KMS-11 (cell line): ENCODE results near the gene CRYBG2.
"Not testable (repeated sequence)": the region's sequence is repeated elsewhere in the genome, so short reads cannot be mapped to it uniquely, and the experiment has no call there.

Source experiments
- H2AFZ ChIP-seq: fragments of 200-600 bp; sonication (generic); 2 replicates; pipeline ENCODE4 v1.6.1; 2016; ENCODE audit warnings: antibody characterized with exemption, mixed run types, low read depth
- H3K27ac ChIP-seq: fragments of 200-600 bp; sonication (generic); 2 replicates; pipeline ENCODE4 v1.6.1; 2016; ENCODE audit warnings: mild to moderate bottlenecking, mixed run types
- H3K27me3 ChIP-seq: fragments of 200-600 bp; sonication (generic); 2 replicates; pipeline ENCODE4 v1.6.1; 2017; ENCODE audit warnings: mild to moderate bottlenecking, low read depth, mixed run types, moderate library complexity; ENCODE audit not compliant: insufficient read depth
- H3K36me3 ChIP-seq: fragments of 200-600 bp; sonication (generic); 2 replicates; pipeline ENCODE4 v1.6.1; 2017; ENCODE audit warnings: mild to moderate bottlenecking, mixed run types; ENCODE audit not compliant: insufficient read depth
- H3K4me1 ChIP-seq: fragments of 200-600 bp; sonication (generic); 2 replicates; pipeline ENCODE4 v1.6.1; 2016; ENCODE audit warnings: mild to moderate bottlenecking, low read depth, mixed run types; ENCODE audit not compliant: poor library complexity, severe bottlenecking
- H3K4me2 ChIP-seq: fragments of 200-600 bp; sonication (generic); 2 replicates; pipeline ENCODE4 v1.7.0; 2016; ENCODE audit warnings: mild to moderate bottlenecking, mixed run types
- H3K4me3 ChIP-seq: fragments of 200-600 bp; sonication (generic); IDR thresholded peaks from 2 replicates; pipeline ENCODE4 v1.6.1; 2017; ENCODE audit warnings: low read depth, low read length, mixed read lengths; ENCODE audit not compliant: insufficient read depth
- H3K79me2 ChIP-seq: fragments of 200-600 bp; sonication (generic); 2 replicates; pipeline ENCODE4 v1.6.1; 2016; ENCODE audit warnings: low read depth, mixed run types; ENCODE audit not compliant: insufficient read depth
- H3K9ac ChIP-seq: fragments of 200-600 bp; sonication (generic); 2 replicates; pipeline ENCODE4 v1.6.1; 2016; ENCODE audit warnings: mild to moderate bottlenecking, mixed run types
- H4K20me1 ChIP-seq: fragments of 200-600 bp; sonication (generic); 2 replicates; pipeline ENCODE4 v1.6.1; 2016; ENCODE audit warnings: mild to moderate bottlenecking, mixed run types; ENCODE audit not compliant: insufficient read depth
- TF ChIP-seq, protein P1 (sequence below): fragments of 200-600 bp; sonication (generic); conservative IDR thresholded peaks from 2 replicates; pipeline ENCODE4 v1.6.1; 2017; ENCODE audit warnings: low read depth, mild to moderate bottlenecking, antibody characterized with exemption, low read length, moderate library complexity, mixed read lengths

CRYBG2 gene

DNA sequence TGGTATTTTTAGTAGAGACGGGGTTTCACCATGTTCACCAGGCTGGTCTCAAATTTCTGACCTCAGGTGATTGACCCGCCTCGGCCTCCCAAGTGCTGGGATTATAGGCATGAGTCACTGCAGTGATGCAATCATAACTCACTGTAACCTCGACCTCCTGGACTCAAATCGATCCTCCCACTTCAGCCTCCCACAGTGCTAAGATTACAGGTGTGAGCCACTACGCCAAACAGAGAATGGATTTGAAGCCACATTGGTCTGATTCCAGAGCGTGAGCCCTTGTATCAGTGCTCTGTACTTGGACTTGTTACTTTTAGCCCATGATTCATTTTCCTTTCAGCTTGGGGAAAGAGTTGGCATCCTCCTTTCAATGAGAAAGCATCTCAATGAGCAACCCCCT is 33.5 kb upstream of the CRYBG2 start:
- Histone ChIP-seq H3K79me2 (no peaks in the 10 kb centered on the region), H3K36me3 (no peaks in the 10 kb centered on the region), H3K4me1 (no peaks in the 10 kb centered on the region), H3K4me2 (no peak overlapping the region), H4K20me1 (no peaks in the 10 kb centered on the region), H3K27me3 (no peaks in the 10 kb centered on the region), H2AFZ (no peak overlapping the region), H3K4me3 (no peak overlapping the region), H3K27ac (no peak overlapping the region), H3K9ac (no peak overlapping the region)
- TF ChIP-seq, protein P1, sequence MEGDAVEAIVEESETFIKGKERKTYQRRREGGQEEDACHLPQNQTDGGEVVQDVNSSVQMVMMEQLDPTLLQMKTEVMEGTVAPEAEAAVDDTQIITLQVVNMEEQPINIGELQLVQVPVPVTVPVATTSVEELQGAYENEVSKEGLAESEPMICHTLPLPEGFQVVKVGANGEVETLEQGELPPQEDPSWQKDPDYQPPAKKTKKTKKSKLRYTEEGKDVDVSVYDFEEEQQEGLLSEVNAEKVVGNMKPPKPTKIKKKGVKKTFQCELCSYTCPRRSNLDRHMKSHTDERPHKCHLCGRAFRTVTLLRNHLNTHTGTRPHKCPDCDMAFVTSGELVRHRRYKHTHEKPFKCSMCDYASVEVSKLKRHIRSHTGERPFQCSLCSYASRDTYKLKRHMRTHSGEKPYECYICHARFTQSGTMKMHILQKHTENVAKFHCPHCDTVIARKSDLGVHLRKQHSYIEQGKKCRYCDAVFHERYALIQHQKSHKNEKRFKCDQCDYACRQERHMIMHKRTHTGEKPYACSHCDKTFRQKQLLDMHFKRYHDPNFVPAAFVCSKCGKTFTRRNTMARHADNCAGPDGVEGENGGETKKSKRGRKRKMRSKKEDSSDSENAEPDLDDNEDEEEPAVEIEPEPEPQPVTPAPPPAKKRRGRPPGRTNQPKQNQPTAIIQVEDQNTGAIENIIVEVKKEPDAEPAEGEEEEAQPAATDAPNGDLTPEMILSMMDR: no peak

DNA sequence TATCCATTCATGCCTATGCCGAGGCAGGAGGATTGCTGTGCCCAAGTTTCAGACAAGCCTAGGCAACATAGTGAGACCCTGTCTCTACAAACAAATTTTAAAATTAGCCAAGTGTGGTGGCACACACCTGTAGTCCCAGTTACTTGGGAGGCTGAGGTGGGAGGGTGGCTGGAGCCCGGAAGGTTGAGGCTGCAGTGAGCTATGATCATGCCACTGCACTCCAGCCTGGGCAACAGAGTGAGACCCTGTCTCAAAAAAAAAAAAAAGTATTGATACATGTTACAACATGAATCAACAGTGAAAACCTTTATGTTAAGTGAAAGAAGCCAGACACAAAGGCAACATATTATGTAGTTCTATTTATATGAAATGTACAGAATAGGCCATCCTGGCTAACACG is 31.1 kb upstream of the CRYBG2 start:
- H3K4me2 ChIP-seq, H4K20me1 ChIP-seq, H3K4me1 ChIP-seq, H3K27ac ChIP-seq, H3K79me2 ChIP-seq, H3K27me3 ChIP-seq, H3K9ac ChIP-seq, H3K4me3 ChIP-seq, H3K36me3 ChIP-seq, H2AFZ ChIP-seq: not testable (repeated sequence)

DNA sequence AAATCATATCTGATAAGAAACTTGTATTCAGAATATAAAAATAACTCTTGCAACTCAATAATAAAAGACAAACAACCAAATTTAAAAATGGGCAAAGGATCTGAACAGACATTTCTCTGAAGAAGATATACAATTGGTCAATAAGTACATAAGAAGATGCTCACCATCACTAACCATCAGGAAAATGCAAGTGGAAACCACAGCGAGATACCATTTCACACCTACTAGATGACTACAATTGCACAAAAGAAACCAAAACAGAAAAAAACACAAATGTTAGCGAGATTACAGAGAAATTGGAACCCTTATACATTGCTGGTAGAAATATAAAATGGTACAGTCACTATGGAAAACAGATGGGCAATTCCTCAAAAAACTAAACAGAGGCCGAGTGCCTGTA is 30.1 kb upstream of the CRYBG2 start:
- no peak overlapping the region for H3K4me2 ChIP-seq
- H3K4me3 ChIP-seq: no peak overlapping the region
- H3K27me3 ChIP-seq: no peaks in the 10 kb centered on the region
- H3K9ac ChIP-seq: no peak overlapping the region
- H3K36me3 ChIP-seq: no peaks in the 10 kb centered on the region
- H3K27ac ChIP-seq: no peak overlapping the region
- H3K79me2 ChIP-seq: no peaks in the 10 kb centered on the region
- no peaks in the 10 kb centered on the region for H4K20me1 ChIP-seq
- TF ChIP-seq, protein P1: no peak
- no peaks in the 10 kb centered on the region for H3K4me1 ChIP-seq
- H2AFZ ChIP-seq: no peak overlapping the region

DNA sequence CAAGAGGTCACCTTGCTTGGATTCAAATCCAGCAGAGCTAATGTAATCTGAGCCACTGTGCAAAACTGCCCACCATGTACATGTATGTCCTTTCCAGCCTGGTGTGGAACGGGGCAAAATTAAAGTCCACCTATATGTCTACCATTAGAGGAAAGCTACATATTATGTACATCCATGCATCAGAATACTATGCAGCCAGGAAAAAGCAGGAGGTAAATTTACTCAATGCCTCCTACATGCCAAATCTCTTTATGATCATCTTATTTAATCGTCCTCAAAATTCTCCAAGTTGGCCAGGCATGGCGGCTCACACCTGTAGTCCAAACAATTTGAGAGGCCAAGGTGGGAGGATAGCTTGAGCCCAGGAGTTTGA is 24.9 kb upstream of the CRYBG2 start:
- H3K79me2 ChIP-seq: no peaks in the 10 kb centered on the region
- H3K4me2 ChIP-seq: no peak overlapping the region
- H3K27ac ChIP-seq: no peak overlapping the region
- peaks cover 9% of the 10 kb centered on the region for H3K4me1 ChIP-seq
- TF ChIP-seq, protein P1: no peak
- no peaks in the 10 kb centered on the region for H4K20me1 ChIP-seq
- H2AFZ ChIP-seq: no peak overlapping the region
- H3K4me3 ChIP-seq: no peak overlapping the region
- no peak overlapping the region for H3K9ac ChIP-seq
- no peaks in the 10 kb centered on the region for H3K36me3 ChIP-seq
- H3K27me3 ChIP-seq: no peaks in the 10 kb centered on the region

DNA sequence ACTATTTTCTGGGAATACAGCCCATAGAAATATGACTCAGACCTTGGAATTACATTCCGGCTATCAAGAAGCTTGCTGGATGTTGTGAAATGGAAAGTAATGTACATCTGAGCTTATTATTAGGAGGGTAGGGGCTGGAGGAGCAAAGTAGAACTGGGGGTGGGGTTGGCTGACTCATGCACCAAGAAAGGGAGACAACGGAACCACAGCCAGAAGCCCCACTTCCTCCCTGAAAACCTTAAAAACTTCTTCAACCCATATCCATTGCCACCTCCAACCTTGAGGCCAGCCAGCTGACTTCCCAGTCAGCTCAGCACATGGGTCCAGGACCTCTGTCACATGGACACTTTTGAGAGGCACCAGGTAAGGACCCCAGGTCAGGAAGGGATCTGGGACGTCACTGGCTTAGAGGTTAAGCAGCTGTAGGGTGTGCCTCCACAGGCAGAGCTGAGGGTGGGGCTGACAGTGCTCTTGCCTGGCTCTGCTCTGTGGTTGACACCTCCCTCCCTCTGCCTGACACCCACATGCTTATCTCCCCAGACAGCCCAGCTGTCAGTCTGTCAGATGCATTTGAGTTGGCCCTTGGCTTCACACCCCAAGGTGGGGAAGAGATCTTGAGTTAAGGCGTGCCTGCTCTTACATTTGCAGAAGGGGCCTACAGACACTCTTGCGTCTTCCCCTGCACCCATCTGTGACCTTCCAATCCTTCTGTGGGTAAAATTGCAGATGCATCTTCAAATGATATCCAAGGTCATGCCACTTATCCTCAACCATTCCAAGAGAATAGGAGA is 24.4 kb upstream of the CRYBG2 start:
- Histone ChIP-seq H2AFZ (no peak overlapping the region), H3K9ac (no peak overlapping the region), H3K4me1 (peaks cover 9% of the 10 kb centered on the region), H3K4me3 (no peak overlapping the region), H4K20me1 (no peaks in the 10 kb centered on the region), H3K36me3 (no peaks in the 10 kb centered on the region), H3K27me3 (no peaks in the 10 kb centered on the region), H3K79me2 (no peaks in the 10 kb centered on the region), H3K4me2 (no peak overlapping the region), H3K27ac (no peak overlapping the region)
- TF ChIP-seq, protein P1: no peak
